SH-SY5Y (cell line): ENCODE results near the gene HPD.

Experiments
- GATA2 ChIP-seq: IDR thresholded peaks from 2 replicates; pipeline ENCODE4 v1.6.1; 2011; ENCODE audit warnings: mild to moderate bottlenecking, low read depth, low read length
- GATA3 ChIP-seq: IDR thresholded peaks from 2 replicates; pipeline ENCODE4 v1.6.1; 2011; ENCODE audit warnings: low read depth, mild to moderate bottlenecking, low read length, moderate library complexity

Gene HPD

DNA sequence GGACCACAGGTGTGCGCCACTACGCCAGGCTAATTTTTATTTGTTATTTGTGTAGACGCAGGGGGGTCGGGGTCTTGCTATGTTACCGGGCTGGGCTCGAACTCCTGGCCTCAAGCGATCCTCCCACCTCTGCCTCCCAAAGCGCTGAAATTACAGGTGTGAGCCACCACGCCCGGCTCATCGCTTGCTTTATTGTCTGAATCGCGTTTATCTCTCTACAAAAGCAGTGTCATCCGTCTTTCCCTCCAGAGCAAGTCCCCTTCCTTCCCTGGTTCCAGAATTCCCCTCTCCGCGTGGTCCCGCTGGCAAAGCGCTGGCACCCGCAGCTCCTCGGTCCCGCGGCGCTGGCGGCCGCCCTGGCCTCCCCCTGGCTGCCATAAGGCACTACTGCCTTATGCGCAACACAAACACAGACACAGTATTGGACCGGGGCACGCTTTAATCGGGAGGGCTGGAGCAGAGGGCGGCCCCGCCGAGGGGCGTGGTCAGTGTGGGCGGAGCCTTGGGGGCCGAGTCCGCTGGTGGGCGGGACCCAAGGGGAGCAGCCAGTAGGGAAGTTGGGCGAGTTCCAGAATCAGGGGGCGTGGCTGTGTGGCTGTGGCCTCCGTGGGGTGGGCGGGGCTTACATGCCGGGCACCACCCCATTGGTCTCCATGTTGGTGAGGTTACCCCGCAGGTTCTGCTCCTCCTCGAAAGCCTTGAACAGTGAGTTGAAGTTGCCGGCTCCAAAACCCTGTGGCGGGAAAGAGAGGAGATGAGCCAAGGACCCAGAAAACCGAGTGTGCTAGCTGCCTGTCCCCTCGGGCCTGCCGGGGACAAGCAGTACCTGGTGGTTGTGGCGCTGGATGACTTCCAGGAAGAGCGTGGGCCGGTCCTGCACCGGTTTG lies 19.3 kb downstream of the HPD start:
- TF ChIP-seq GATA2 (no peak), GATA3 (no peak)

DNA sequence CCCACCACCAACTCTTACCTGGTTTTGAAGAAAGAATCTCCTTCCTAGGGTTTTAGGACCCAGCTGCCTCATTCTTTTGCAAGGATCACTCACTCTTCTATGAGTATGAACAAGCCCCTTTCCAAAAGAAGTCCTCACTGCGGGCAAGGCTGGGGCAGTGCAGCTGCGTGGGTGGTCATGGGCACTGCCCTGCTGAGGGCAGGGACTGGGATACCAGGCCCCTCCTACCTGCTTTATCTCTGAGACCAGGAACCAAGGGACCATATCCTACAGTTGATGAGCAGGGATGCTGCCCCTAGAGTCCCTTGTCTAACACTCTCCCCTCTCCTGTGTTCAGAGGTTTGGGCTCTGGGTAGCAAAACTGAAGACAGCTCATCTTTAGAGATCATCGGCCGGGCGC lies 20.5 kb downstream of the HPD start:
- TF ChIP-seq GATA3 (no peak), GATA2 (no peak)

DNA sequence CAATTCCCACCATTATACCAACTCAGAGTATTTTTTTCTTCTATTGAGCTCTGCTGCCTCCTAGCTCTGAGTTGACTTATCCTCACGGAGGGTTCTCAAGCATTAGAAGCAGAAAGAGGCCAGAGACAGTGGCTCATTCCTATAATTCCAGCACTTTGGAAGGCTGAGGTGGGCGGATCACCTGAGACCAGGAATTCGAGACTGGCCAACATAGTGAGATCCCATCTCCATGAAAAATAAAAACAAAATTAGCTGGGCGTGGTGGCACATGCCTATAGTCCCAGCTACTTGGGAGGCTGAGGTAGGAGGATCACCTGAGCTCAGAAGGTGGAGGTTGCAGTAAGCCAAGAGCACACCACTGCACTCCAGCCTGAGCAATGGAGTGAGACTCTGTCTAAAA lies 21.0 kb downstream of the HPD start:
- TF ChIP-seq GATA3 (no peak), GATA2 (no peak)

DNA sequence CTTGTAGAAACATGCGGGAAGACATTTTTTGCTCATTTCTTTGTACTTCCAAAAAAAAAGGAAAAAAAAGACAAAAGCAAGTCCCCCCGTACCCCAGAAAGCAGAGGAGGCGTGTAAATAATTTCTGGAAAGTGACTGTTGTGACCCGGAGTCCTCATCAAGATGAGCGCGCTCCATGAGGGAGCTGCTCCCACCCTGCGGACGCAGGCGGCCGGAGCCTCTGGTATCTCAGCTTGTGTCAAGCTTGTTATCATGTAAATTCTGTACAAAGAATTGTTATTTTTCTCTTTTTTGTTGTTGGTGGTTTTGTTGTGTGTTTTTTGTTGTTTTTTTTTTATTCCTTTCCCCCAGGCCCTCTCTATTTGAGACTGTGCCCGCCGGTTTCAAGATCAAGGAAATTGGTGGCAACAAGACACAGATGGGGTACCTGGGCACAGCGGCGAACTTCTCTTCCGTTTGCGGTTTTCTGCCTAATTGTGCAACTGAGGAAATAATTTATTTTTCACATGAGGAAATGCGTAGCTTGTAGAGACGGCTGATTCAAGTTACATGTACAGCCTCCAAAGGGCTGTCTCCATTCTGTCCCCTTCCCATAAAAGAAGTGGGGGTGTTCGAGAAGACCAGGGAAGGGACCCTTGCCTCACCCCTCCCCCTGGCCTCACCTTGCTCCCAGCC lies 27.0 kb downstream of the HPD start:
- TF ChIP-seq GATA3 (no peak), GATA2 (no peak)

DNA sequence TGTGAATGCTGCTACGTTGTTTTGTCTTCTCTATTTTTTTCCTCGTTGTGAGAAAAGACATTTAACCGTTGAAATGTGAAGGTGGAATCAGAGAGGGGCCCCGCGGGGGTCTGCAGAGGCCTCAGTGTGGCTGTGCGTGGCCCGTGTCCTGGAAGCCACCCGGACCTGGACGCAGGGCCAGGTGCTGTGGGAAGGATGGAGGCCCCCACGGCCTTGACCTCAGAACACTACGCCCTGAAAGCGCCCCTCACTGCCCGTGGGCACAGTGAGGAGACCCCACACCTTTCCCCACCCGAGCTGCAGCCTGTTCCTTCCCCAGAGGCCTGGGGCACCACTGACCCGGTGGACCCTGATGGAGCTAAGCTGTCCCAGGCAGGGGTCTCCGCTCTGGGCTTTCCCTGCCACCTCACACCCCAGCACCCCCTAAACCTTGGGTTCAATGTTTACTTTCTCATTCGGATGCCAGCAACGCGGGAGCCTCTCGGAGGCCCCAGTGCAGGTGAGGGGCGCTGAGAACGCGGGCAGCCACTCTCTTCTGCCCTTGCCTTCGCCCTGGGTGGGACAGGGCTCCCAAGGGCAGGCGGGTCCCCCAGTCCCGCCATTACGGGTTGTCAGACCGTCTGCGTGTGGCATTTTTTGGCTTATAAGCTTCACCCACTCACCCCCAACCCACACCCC lies 27.9 kb downstream of the HPD start:
- TF ChIP-seq GATA2 (no peak), GATA3 (no peak)

DNA sequence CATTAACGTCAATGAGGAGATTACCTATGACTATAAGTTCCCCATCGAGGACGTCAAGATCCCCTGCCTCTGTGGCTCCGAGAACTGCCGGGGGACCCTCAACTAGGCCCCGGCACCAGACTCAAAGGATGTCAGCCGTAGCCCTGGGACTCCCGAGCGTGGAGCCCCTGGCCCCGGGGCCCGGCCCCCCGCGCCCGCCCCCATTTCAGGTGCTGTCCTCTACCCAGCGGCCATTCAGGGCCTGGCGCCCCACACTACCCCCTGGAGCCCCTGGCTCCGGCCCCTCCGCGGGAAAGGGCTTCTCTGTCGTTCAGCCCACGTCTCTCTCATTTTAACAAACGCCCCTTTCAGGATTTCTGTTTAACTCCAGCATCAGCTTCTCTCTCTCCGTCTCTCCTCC lies 28.5 kb downstream of the HPD start:
- no peak for TF ChIP-seq GATA3
- no peak for TF ChIP-seq GATA2

DNA sequence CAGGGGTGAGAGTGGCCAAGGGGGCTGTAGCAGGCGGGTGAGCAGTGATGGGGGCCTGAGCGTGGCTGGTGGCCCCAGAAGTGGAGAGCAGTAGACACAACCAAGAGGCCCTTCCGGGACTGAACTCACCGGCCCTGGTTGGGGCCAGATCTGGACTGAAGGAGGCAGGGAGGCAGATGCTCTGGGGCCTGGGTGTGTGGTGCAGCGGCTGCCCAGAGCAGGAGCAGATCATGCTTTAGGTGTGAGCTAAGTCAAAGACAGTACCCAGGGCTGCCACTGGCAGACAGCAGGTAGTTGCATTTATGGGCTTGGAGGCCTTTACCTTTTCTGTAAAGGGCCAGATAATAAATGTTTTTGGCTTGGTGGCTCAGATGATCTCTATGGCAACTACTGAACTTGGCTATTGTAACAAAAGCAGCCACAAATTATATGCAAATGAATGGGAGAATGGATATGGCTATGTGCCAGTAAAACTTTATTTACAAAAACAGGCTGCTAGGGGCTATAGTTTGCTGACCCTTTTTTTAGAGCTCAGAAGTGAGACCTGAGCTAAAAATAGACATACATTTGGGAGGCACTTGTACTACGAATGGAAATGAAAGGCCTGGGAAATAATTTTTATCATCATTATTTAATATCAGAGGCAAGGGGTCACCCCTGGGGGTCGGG lies 29.3 kb downstream of the HPD start:
- no peak for TF ChIP-seq GATA3
- TF ChIP-seq GATA2 = no peak

DNA sequence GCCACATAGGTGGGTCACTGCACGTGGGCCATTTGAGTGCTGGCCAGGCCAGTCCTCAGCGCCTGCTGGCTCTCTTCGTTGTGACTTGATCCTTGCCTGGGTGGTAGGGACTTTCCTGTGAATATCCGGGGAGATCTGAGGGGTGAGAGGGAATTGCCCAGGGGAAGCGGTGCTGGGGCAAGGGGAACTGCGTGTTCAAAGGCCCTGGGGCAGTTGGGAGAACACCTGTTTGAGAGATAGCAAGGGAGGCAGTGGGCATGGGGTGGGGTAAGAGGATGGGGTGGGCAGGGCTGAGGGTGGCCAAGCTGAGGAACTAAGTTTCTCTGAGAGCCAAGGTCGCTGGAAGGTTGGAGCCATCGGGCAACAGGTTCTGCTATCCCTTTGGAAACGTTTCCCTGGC lies 29.8 kb downstream of the HPD start:
- TF ChIP-seq GATA3 = no peak
- no peak for TF ChIP-seq GATA2

DNA sequence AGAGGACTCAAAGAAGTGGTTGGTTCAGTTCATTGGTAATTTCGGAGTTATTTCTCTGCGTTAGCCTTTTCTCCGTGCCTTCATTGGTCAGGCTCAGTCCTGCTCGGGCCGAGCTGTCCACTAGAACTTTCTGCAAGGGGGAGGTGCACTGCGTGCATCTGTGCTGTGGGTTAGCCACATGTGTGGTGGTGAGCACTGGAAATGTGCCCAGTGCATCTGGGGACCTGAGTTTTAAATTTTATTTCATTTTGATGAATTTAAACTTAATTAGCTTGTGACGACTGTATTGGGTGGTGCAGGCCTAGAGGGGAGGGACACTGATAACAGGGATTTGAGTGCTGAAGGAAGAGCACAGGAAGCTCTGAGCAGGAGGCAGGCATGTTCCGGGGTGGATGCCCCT lies 30.4 kb downstream of the HPD start:
- TF ChIP-seq GATA2 (no peak), GATA3 (no peak)

DNA sequence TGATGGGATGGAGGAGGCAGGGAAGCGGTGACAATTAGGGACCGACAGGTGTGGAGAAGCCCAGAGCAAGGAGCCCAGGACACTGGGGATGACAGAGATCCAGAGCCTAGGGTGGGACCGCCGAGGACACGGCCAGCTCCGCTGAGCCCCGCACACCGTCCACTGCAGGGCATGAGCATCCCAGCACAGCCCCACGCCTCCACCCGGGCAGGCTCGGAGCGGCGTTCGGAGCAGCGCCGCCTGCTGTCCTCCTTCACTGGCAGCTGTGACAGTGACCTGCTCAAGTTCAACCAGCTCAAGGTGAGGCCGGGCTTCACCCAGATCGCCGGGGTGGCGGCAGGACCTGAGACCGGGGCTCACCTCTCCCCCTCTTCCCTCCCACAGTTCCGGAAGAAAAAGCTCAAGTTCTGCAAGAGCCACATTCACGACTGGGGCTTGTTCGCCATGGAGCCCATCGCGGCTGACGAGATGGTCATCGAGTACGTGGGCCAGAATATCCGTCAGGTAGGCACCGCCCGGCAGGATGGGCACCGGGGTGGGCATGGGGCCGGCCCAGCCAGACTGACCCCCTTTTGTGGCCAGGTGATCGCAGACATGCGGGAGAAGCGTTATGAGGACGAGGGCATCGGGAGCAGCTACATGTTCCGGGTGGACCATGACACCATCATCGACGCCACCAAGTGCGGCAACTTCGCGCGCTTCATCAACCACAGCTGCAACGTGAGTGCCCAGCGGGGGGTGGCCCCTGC lies 31.1 kb downstream of the HPD start:
- TF ChIP-seq GATA3 (no peak), GATA2 (no peak)

DNA sequence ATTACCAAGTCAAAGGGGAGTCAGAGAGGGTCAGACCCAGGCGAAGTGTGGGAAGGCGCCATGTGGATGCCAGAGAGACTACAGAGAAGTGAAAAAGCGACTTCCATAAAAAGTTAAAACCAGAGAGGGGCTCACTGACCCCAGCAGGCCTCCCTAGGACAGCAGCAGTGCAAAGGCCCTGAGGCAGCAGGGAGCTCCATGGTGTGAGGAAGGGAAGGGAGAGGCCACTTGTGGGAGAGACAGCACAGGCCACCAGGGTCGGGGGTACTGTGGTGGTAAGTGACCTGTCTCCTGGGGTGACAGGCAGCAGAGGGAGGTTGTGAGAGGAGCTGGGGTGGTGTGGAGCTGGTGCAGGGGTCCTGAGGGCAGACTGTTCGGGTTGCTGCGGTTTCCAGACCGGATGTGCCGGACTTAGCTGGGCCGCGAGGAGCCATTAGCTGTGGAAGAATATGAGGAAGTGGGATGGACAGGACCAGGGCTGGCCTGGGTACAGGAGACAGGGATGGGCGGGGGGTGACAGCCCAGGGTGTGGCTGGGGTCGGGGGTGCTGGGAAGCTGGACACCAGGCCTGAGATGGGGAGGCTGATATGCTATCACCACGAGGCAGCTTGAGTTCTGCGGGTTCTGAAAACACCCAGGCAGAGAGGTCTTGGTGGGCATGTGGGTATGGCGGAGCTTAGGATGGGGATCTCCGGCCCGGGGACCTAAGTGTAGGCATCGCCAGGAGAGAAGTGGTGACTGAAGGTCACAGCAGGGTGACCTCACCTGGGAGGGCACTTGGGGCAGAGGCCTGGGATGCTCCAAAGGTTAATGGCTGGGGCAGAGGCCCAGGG lies 32.1 kb downstream of the HPD start:
- no peak for TF ChIP-seq GATA2
- TF ChIP-seq GATA3 = no peak

DNA sequence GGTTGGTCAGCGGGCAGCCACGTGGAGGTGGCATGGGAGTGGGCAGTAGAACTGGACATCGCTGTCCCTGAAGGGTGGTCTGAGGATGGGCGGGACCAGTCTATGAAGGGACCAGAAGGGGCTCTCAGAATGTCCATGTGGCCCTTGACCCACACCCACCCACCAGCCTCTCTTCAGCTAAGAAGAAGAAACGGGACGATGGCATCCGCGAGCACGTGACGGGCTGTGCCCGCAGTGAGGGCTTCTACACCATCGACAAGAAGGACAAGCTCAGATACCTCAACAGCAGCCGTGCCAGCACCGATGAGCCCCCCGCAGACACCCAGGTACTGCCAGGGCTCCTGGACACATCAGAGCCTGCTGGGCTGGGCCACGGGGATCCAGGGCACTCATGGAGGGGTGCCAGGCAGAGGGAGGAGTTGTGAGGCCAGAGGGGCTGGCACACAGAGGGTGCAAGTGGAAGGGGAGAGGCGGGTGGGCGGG lies 33.6 kb downstream of the HPD start:
- TF ChIP-seq GATA3 (no peak), GATA2 (no peak)

DNA sequence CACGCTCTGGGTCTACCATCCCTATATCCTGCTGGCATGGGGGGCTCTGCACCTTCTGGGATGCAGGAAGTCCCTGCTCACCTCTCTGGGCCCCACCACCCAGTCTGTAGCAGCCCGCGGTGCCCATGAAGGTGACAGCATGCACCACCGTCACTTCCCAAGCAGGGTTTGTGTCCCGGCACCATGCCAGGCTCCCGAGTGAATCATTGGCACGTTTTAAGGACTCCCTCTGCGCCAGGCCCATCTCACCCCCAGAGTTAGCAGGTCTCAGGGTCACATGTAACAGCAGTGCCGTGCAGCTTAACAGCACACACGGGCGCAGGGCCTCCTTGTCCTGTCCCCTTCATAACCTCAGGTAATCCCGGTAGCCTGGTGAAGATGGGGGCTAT lies 34.9 kb downstream of the HPD start:
- no peak for TF ChIP-seq GATA2
- TF ChIP-seq GATA3 = no peak
